ENCODE measurements around the gene EML2.

DNA sequence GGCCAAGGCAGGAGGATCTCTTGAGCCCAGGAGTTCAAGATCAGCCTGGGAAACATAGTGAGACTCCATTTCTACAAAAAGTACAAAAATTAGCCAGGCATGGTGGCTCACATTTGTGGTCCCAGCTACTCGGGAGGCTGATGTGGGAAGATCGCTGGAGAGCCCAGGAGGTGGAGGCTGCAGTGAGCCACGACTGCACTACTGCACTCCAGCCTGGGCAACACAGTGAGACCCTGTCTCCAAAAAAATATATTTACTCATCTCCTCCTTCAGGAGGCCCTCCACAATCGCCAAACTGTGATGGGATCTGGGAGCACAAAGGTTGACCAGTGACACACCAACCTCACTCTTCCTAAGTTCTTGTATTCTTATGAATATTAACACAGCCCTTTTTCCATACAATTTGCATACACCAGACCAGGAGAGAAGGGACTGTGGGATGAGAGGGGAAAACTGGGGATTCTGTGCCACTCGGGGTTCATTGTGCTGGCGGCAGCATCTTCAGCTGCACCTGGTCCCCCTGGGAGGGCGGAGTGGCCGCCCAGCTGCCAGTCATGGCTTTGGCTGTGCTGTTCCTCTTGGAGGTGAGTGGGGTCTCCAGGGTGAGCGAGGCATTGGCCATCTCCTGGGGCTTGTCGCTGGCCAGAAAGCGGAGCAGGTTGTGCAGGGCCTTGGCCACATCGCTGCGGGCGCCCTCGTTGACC lies 48.7 kb downstream of the EML2 start:
- TF ChIP-seq, protein P1, sequence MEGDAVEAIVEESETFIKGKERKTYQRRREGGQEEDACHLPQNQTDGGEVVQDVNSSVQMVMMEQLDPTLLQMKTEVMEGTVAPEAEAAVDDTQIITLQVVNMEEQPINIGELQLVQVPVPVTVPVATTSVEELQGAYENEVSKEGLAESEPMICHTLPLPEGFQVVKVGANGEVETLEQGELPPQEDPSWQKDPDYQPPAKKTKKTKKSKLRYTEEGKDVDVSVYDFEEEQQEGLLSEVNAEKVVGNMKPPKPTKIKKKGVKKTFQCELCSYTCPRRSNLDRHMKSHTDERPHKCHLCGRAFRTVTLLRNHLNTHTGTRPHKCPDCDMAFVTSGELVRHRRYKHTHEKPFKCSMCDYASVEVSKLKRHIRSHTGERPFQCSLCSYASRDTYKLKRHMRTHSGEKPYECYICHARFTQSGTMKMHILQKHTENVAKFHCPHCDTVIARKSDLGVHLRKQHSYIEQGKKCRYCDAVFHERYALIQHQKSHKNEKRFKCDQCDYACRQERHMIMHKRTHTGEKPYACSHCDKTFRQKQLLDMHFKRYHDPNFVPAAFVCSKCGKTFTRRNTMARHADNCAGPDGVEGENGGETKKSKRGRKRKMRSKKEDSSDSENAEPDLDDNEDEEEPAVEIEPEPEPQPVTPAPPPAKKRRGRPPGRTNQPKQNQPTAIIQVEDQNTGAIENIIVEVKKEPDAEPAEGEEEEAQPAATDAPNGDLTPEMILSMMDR (conservative IDR thresholded peaks at IDR 0.05; ENCODE audit: low read depth, low read length) = no peak
- no peak for TF ChIP-seq EZH2 (IDR thresholded peaks at IDR 0.05; ENCODE audit: low read length, unreplicated experiment)
